ENCODE results near the gene PMAIP1.

PMAIP1 gene

DNA sequence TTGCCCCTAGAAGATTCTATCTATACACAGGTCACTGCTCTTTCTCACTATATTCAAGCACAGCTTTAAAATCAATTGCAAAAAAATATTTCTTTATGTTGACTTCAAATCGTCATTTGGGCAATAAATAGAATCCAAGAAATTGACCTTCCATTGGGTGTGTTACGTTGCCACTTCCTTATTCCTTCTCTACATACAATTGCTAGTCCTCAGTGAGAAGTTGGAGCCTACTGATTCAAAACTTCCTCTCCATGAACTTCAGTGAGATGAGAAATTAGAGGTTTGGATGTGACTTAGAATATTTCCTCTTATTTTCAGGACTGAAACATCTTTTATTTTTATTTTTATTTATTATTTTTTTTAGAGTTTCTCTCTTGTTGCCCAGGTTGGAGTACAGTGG lies 40.3 kb downstream of the PMAIP1 start:
- TF ChIP-seq, protein P1, sequence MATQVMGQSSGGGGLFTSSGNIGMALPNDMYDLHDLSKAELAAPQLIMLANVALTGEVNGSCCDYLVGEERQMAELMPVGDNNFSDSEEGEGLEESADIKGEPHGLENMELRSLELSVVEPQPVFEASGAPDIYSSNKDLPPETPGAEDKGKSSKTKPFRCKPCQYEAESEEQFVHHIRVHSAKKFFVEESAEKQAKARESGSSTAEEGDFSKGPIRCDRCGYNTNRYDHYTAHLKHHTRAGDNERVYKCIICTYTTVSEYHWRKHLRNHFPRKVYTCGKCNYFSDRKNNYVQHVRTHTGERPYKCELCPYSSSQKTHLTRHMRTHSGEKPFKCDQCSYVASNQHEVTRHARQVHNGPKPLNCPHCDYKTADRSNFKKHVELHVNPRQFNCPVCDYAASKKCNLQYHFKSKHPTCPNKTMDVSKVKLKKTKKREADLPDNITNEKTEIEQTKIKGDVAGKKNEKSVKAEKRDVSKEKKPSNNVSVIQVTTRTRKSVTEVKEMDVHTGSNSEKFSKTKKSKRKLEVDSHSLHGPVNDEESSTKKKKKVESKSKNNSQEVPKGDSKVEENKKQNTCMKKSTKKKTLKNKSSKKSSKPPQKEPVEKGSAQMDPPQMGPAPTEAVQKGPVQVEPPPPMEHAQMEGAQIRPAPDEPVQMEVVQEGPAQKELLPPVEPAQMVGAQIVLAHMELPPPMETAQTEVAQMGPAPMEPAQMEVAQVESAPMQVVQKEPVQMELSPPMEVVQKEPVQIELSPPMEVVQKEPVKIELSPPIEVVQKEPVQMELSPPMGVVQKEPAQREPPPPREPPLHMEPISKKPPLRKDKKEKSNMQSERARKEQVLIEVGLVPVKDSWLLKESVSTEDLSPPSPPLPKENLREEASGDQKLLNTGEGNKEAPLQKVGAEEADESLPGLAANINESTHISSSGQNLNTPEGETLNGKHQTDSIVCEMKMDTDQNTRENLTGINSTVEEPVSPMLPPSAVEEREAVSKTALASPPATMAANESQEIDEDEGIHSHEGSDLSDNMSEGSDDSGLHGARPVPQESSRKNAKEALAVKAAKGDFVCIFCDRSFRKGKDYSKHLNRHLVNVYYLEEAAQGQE (IDR thresholded peaks at IDR 0.05; ENCODE audit: insufficient read depth in 1 of 2, low read depth in 2 of 2, low read length in 2 of 2), result no peak
- TF ChIP-seq SIN3A (IDR thresholded peaks at IDR 0.05; ENCODE audit: borderline replicate concordance, insufficient read depth, low read length) (no peak), TAF1 (IDR thresholded peaks at IDR 0.05; ENCODE audit: borderline replicate concordance, insufficient read depth, low read length) (no peak), POLR2AphosphoS5 (IDR thresholded peaks at IDR 0.05; ENCODE audit: low read depth, low read length) (no peak), FOXP2 (optimal IDR thresholded peaks at IDR 0.05; ENCODE audit: borderline replicate concordance, extremely low read depth, extremely low read length, insufficient read depth) (no peak)

DNA sequence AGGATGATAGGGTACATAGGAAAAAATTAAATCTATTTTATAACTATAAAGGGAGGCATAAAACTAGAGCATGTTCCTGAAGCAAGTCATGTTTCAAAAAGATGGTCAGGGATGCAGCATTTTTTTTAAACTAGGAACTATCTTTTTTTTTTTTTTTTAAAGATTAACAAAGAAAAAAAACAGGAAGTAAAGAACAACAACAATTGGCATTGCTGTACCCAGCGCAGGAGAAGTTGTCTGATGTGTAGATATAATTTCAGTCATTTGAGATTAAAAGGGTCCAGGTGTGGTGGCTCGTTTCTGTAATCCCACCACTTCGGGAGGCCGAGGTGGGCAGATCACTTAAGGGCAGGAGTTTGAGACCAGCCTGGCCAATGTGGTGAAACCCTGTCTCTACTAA lies 41.5 kb downstream of the PMAIP1 start:
- TF ChIP-seq FOXP2 (optimal IDR thresholded peaks at IDR 0.05; ENCODE audit: borderline replicate concordance, extremely low read depth, extremely low read length, insufficient read depth), result no peak
- TF ChIP-seq POLR2AphosphoS5 (IDR thresholded peaks at IDR 0.05; ENCODE audit: low read depth, low read length), result no peak

DNA sequence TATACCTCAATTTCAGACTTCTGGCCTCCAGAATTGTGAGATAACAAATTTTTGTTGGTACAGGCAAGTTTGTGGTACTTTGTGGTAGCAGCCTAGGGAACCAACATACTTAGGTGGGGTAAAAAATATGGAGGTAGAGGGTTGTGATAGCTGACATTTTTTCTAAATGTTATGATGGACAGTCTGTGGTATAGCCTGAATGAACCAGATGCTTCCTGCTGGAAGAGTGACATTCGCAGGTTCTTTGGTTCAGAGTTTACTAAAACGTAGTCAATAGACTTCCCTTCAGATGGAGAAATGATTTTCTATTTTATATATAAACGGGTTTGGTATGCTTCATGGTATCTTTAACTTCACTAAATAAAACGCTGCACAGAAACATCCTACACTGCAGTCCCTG lies 42.8 kb downstream of the PMAIP1 start:
- TF ChIP-seq FOXP2 (optimal IDR thresholded peaks at IDR 0.05; ENCODE audit: borderline replicate concordance, extremely low read depth, extremely low read length, insufficient read depth) (no peak), POLR2AphosphoS5 (IDR thresholded peaks at IDR 0.05; ENCODE audit: low read depth, low read length) (no peak), TAF1 (IDR thresholded peaks at IDR 0.05; ENCODE audit: borderline replicate concordance, insufficient read depth, low read length) (no peak), SIN3A (IDR thresholded peaks at IDR 0.05; ENCODE audit: borderline replicate concordance, insufficient read depth, low read length) (no peak)
- TF ChIP-seq, protein P1 (IDR thresholded peaks at IDR 0.05; ENCODE audit: insufficient read depth in 1 of 2, low read depth in 2 of 2, low read length in 2 of 2), result no peak

DNA sequence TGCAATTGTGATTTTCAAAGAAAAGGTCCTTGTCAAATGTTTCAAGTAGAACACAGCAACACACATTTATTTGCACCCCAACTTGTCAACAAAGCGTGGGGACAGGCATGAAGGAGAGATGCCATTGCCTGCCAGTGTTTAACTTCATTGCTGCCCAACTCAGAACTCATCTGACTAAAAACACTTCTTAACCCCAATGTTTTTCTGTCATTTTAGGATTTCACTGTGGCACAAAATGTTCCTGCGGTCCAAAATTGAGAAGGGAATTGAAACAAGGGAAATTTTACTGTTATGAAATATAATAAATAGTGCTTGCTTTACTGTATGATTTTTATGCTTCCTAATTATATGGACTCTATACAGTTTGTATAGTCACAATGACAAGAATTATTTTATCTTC lies 45.7 kb downstream of the PMAIP1 start:
- no peak for TF ChIP-seq FOXP2 (optimal IDR thresholded peaks at IDR 0.05; ENCODE audit: borderline replicate concordance, extremely low read depth, extremely low read length, insufficient read depth)
- TF ChIP-seq, protein P1 (IDR thresholded peaks at IDR 0.05; ENCODE audit: insufficient read depth in 1 of 2, low read depth in 2 of 2, low read length in 2 of 2), result no peak
- no peak for TF ChIP-seq SIN3A (IDR thresholded peaks at IDR 0.05; ENCODE audit: borderline replicate concordance, insufficient read depth, low read length)
- TF ChIP-seq POLR2AphosphoS5 (IDR thresholded peaks at IDR 0.05; ENCODE audit: low read depth, low read length), result no peak
- no peak for TF ChIP-seq TAF1 (IDR thresholded peaks at IDR 0.05; ENCODE audit: borderline replicate concordance, insufficient read depth, low read length)

DNA sequence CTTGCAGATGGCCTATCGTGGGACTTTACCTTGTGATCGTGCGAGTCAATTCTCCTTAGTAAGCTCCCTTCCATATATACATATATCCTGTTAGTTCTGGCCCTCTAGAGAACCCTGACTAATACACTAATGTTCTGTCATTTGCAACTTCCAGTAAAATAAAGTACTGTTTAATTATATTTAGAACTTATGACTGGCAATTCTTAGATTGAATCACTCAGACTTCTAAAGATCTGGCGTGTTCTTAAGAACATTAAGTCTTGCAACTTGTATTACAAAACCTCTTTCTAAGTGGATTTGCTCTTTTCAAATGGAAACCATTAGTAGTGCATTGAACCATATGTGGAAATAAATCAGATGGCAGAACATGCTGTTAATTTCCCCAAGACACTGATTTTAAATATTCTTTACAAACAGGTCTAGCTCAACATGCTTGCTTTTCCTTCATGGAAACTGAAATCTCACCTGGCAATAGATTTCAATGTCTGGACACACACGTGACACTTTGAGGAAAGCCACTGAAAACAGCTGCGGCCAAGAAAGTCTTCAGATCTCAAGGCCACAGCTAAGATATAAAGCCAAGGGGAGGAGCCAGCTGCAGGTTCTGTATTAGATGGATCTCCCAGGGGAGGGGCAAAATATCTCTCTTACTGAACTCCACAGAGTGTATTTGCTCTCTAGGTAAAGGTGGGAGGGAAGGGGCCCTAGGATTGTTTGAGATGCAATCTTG lies 50.6 kb downstream of the PMAIP1 start:
- TF ChIP-seq, protein P1 (IDR thresholded peaks at IDR 0.05; ENCODE audit: insufficient read depth in 1 of 2, low read depth in 2 of 2, low read length in 2 of 2), result no peak
- TF ChIP-seq POLR2AphosphoS5 (IDR thresholded peaks at IDR 0.05; ENCODE audit: low read depth, low read length) (no peak), SIN3A (IDR thresholded peaks at IDR 0.05; ENCODE audit: borderline replicate concordance, insufficient read depth, low read length) (no peak), TAF1 (IDR thresholded peaks at IDR 0.05; ENCODE audit: borderline replicate concordance, insufficient read depth, low read length) (no peak), FOXP2 (optimal IDR thresholded peaks at IDR 0.05; ENCODE audit: borderline replicate concordance, extremely low read depth, extremely low read length, insufficient read depth) (no peak)

Data from PFSK-1 (cell line).